HK-2 (cell line): ENCODE data around the gene NELL2.
"Not testable (repeated sequence)": the region's sequence is repeated elsewhere in the genome, so short reads cannot be mapped to it uniquely, and the experiment has no call there.

ENCODE experiments used
- DNase-seq: peaks from one replicate; pipeline ENCODE4 v3.0.0-alpha.2; 2018; ENCODE audit not compliant: unreplicated experiment

NELL2 gene

DNA sequence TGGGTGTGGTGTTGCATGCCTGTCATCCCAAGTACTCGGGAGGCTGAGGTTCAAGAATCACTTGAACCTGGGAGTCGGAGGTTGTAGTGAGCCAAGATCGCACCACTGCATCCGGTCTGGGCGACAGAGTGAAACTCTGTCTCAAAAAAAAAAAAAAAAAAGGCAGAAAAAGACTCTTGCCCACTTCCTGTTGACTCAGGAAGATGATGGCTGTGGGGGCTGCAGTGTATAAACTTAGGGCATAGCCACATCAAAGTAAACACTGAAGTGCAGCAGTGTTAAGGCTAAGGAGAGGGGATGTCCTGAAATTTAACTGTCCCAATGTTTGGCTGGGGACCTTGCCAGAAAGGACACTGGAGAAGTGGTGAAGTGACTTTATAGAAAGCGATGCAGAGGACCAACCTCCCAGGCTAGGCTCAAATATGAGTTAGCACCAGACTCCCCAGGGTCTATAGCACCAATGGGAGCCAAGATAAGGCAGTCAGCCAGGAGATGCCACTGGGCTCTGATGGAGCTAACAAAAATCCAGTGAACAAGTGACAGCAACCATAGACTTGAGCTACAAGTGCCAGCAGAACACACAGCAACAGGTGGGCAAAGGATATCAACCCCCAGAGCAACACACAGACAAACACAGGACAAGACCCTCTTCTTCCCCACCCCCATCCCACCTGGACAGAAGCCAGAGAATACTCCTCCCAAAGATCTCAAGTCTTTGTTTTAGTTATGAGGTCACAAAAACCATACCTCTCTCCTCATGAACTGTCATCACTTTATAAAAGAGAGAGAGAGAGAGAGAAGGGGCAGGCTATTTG is 28.0 kb downstream of the NELL2 start:
- DNase-seq, result no peak

DNA sequence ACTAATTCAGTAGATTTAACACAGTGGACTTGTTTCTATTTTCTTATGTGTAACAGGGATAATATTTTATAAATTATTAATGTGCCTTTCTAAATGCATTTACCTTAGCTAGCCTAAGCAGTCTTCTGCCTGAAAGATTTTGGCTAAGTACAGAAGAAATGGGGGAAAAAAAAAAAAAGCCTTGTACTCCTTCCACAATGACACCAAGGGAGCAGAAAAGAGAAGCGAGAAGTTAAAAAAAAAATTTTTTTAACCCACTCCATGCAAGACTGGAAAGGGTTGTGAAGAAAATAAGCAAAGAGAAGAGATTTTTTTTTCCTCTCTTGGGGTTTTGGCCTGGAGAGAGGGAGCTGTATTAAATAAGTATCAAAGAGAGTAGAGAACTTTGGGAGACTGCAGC is 28.7 kb downstream of the NELL2 start:
- DNase-seq, result no peak

DNA sequence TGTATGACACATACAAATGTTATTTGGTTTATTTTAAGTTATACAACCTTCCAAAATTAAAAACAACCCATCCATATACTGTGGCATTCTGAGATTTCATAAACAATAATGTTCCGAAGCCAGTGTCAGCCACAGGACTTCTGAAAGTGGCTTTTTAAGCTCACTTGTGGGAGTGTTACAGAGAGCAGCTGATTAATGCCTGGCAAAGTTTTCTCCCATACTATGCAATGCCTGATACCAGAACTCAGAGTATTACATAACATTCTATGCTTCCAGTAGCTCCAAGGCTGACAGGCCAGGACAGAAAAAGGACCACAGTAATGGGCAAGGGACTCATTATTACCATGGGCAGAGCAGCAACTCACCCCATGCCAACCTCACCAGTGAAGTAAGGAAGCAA is 29.3 kb downstream of the NELL2 start:
- DNase-seq, result no peak

DNA sequence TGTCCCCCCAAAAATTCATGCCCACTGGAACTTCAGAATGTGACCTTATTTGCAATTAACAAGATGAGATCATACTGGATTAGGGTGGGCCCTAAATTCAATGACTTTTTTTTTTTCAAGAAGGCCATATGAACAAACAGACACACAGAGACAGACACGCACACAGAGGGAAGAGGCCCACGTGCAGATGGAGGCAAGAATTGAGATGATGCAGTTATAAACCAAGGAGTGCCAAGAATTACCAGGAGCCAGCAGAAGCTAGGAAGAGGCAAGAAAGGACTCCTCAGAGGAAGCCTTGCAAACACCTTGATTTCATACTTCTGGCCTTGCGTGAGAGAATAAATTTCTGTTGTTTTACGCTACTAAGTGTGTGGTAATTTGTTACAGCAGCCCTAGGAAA is 33.4 kb downstream of the NELL2 start:
- no peak for DNase-seq

DNA sequence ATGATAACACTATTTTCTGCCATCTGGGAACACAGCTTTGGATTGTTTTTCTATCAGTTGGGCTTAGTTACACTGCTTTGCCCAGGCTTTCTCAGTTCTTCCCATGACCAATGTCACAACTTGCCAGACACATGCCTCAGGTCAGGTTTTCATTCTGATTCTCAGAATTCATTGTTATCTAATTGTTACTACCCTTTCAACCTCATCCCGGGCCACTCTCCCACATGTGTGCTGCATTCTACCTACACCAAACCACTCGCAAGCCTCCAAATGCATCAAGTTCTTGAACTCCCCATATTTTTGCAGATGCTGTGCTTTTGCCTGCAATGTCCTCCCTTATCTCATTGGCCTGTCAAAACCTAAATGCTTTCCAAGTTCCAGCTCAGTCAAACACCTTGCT is 36.3 kb downstream of the NELL2 start:
- no peak for DNase-seq

DNA sequence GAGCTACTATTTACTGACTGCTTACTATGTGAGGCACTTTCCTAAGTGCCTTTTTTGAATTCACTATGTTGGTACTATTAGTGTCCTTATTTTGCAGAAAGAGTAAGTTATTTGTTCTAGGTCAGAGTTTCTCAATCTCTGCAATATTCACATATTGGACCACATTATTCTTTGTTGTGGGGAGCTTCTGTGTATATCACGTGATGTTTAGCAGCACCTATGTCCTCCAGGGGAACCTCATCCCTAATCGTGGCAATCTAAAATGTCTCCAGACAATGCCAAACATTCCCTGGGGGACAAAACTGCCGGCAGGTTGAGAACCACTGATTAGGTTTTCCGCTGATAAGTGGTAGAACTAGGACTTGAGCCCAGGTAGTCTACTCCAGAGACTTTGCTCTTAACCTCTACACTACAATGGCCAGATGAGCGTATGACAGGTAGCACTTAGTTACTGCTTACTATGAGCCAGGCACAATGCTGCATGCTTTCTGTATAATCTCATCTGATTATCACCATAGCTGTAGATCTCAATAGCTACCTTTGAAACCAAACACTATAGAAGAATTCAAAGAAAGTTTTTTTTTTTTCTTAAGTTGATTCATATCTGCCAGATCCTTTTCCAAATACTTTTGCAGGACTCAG is 38.9 kb downstream of the NELL2 start:
- no peak for DNase-seq

DNA sequence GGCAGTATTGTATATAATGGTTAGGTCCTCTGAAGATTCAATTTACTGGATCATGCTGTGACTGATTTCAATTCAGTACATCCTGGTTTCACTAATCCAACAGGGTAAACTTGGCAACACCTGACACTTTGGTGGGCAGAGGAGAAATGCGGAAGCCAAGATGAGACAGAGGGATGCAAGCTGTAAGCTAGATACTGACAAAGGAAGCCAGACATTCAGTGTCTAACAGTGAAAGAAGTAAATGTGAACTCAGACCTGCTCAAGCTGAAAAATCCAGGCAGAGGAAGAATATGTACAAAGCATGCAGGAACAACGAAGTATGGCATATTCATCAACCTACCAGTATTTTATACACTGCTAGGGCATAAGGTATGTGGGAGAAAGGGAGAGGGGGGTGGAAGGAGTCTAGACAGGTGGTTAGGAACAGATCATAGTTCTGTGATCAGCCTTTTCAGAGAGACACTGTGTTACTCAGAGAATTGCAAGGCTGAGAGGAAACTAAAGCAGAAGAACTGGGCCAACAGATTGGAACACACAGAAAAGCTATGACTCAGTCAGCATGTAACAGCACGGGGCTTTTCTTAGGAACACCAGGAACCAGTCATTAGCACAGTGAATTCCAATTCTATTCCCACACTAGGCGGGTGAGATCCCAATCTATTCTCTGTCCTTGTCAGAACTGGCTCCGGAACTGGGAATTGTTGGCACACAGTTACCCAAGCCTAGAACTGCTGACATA is 40.3 kb downstream of the NELL2 start:
- DNase-seq, result no peak

DNA sequence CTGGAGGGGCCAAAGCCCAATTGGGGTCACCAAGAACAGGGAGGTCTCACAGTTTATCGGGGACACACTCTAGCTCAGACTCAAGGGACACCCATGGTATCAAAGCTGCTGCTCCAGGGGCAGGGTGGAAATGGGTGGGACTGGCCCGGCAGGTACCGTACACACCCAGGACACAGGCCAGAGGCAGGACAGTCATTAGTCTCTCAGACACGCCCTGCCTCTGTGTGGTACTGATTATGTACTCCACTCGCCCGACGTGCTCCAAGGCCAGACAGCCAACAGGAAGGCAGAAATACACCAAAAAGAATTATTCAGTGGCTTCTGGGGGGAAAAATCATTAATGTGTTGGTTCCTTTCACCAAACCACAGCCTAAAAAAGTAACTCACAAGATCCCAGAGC is 41.1 kb downstream of the NELL2 start:
- DNase-seq, result not testable (repeated sequence)

DNA sequence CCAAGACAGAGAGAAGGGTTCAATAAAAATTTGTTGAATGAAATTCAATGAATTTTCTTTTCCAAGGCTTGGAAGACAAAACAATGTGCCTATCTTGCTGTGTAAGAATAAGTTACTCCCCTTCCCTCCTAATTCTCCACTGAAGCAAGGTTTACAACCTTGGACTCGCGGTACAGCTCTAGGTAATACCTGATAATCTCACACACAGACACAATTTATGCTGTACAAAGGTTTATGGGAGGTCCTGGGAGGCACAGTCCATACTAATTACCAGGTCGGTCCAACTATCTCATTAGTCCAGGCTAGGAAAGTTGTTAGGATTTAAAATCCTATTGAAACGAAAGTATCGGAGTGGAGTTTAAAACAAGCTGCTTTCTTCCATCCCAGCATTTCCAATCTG is 42.6 kb downstream of the NELL2 start:
- DNase-seq, result no peak

DNA sequence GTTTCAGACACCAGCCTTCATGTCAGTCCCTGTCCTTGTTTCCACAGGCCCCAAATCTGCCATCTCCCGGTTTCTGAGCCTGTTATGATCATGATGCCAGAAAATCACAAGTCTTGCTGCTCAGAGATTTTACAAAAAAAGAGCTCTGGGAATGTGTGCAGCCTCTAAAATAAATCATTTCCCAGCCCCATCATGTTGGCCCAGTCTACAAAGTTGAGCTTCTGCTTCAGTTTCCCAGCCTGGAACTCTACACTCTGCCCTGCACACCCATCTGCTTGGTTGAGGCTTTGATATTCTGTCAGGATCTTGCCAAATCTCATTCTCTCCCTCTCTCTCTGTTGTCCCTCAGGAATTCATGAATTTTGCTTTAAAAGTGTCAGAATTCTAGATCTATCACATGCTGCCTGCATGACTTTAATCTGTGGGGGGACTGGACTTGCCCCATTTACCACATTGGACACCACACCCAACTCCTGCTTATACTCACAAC is 45.5 kb downstream of the NELL2 start:
- DNase-seq, result no peak

DNA sequence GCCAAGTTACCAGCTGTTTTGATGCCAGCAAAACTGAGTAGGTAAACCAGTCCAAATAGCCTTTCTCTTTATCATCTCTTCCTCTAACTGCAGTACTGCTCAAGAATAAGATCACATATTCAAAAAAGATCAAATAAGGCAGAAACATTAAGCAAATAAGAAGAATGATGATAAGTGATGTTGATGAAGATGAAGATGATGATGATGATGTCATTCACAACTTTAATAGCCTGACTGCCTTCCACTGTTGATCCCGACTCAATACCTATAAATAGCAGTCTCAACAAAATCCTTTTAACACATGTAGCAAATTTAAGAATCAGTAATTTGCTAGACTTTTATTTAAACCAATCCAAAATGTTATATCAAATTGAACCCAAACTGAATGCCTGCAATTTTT is 47.1 kb downstream of the NELL2 start:
- no peak for DNase-seq

DNA sequence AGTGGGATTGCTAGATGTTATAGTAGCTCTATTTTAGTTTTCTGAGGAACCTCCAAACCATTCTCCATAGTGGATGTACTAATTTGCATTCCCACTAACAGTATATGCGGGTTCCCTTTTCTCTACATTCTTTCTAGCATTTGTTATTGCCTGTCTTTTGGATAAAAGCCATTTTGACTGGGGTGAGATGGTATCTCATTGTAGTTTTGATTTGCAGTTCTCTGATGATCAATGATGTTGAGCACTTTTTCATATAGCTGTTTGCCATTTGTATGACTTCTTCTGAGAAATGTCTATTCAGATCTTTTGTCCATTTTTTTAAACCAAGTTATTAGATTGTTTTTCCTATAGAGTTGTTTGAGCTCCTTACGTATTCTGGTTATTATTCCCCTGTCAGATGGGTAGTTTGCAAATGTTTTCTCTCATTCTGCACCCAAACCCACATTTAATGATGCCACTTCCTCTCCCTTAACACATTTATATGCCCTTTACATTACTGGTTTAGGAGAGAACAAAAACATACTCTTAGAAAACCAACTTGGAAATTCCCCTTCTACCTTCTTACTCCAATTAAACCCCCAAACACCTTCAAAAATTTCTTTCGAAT is 48.2 kb downstream of the NELL2 start:
- DNase-seq, result no peak

DNA sequence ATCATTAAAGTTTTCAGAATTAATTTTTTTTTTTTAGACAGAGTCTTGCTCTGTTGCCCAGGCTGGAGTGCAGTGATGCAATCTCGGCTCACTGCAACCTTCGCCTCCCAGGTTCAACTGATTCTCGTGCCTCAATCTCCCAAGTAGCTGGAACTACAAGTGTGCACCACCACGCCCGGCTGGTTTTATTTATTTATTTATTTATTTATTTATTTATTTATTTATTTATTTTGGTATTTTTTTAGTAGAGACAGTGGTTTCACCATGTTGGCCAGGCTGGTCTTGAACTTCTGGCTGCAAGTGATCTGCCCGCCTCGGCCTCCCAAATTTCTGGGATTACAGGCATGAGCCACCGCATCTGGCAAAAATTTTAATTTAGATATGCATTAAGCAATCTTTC is 54.4 kb downstream of the NELL2 start:
- DNase-seq, result not testable (repeated sequence)

DNA sequence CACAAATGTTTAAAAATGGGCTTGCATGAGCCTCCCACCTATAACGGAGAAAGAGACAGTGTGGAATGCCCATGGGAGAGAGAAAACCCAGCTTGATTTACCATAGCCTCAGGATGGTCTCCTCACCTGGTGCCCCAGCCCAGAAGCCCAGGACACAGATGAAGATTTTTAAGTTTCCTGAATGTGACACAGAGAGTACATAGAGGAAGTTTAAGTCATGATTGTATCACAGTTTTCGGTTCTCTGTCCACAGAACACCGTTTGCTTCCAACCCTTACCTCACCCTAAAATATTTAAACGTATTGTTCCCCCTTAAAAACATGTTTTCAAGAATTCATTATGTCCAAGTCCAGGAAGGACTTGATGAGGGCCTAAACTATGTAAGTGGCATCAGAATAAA is 56.2 kb downstream of the NELL2 start:
- DNase-seq, result no peak

DNA sequence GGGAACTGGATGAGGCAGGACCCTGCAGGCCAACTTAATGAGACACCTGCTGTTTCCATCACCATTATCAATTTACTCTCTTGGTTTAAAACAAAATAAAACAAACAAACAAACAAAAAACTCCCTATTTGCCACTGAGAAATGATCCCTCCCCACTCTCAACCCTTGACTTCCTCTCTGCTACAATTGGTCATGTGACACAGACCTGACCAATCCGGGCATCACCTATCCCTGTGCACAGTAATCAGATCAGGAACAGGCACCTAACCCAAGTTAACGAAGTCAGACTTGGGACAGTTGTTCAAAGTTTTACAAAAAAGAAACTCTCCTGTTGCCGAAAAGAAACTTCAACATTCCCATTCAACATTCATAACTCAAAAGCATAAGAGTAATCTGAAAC is 58.4 kb downstream of the NELL2 start:
- no peak for DNase-seq

DNA sequence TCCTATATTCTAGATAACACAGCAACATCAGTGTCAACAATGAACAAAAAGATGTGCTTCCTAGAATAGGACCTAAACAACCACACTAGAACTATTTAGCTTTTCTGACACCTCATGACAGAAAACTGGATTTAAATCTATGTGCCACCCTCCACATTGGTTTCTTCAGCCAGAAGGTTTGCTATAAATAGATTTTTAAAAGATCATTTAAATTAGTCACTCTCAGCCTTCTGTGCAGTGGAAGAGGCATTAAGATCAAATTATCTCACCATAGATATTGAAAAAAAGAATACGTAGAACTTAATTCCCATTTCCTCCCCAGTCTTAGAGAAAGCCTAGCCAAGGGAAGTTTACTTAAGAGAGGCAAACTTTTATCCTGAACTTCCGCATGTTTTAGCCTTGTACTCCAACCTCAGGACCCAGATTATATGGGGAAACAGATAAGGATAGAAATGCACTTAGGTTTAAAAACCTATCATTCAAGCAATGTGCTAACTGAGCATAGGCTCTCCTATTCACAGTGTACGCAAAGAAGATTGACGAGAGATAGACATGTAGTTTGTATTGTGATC is 59.6 kb downstream of the NELL2 start:
- no peak for DNase-seq

DNA sequence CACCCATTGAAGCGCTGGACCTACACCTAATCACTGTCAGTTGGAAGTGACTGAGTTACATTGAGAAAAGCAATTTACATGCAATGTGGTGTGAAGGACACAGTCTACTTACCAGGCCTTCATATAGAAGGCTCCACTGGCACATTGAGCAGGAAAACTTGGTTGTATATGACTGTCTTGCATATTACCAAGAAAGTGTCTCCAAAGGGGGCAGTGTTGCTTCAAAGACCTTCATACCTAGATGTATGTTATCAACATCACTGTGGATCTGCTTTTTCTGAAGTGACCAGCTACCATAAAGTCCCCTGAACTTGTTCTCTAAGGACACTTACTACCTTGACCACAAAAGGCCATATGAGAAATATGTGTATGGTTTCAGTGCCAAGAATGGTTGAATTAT is 64.1 kb downstream of the NELL2 start:
- no peak for DNase-seq

DNA sequence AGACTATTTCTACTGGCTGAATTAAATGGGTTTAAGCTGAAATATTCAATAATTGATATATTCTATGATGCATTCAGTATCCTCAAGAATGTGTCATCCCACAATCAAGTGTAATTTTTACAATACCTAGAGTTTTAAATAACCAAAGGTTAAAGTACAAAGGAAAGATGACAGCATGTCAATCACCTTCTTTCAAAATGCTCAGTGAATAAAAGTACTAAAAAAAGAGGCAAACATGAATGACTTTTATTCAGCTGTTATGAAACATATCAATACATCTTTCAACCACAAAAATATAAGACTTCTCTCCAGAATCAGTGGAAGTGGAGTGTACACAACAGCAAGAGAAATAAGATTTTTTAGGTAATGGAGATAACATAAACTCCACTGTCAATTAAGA is 72.0 kb downstream of the NELL2 start:
- DNase-seq, result no peak

DNA sequence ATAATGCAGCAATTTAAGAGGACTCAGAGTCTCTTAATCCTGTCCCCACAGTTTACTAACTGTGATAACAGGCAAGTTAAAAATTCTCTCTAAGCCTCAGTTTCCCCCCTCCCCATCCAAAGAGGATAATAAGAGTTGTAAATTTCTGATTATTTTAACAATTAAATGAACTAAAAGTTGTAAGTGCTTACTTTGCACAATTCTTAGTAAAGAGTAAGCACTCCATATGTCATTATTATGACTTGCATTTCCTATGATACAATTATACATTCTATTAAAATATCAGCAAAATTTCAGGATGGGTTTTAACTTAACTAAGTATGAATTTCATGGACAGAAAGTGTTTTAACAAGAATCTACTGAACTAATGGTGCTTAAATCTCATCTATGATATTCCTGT is 80.1 kb downstream of the NELL2 start:
- DNase-seq, result no peak

DNA sequence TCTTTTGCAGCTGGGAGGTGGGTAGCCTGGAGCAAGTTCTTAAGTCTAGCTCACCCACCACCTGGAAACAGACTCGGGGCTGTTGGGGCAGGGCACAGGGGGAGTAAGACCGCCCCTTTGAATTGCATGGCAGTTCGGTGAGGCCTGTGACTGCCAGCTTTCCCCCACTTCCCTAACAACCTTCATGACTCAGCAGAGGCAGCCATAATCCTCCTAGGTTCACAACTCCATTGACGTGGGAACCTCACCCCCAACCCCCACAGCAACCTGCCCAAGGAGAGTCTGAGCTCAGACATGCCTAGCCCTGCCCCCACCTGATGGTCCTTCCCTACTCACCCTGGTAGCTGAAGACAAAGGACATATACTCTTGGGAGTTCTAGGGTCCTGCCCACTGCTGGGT is 87.4 kb downstream of the NELL2 start:
- no peak for DNase-seq

DNA sequence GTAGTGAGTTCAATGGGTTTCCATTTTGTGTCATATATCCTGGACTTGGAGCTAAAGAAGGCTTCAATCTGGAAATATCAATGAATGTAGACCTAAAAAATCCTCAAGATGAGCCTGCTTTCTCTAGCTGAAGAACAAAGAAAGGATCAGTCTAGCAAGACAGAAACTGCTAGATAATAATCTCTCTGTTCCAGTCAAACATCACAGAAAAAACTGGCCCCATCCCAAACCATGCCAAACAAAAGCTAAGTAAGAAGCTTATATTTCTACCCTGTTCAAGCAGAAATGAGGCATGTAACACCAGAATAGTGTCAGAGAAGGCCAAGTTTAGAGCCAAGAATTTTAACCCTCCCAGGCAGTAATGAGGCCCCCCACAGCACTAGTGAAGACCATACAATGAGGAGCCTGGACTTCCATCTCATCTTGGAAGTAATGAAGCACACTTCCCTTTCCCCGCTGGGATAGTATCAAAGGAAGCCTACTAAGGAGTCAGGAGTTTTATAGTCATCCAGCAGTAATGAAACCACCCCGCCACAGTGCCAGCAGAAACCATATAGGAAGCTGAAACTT is 95.8 kb downstream of the NELL2 start:
- no peak for DNase-seq

DNA sequence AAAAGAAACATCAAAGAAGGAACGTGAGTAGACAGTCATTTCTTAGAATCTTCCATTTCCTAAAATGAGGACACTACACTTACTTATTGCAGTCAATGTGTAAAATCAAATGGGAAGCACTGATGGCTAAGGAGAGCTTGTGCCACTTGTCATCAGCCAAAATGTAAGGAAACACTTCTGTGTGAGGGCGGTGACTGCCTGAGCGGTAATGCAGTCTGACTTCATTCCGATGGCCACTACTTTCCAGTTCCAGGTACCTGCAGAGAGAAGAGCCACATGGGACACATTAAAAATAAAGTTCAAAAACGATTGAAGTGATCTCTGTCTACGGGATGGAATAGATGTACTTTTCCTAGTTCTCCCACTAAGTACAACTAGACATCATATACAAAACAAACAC is 96.3 kb downstream of the NELL2 start:
- DNase-seq, result no peak
